Nephron (organoid): ENCODE data around the gene SOWAHA.

Experiments
- H3K27ac Mint-ChIP-seq, 3 experiments: 2 replicates each; pipeline ENCODE4 v1.8.0; 2020; ENCODE audit warnings: mixed read lengths in 3 of 3, mild to moderate bottlenecking in 2 of 3, moderate library complexity in 1 of 3
- H3K27me3 Mint-ChIP-seq: 2 replicates; pipeline ENCODE4 v1.8.0; 2021; ENCODE audit warnings: low read depth, mild to moderate bottlenecking, moderate library complexity, mixed read lengths
- H3K36me3 Mint-ChIP-seq: 2 replicates; pipeline ENCODE4 v1.8.0; 2020; ENCODE audit warnings: low read depth, mixed read lengths
- H3K4me1 Mint-ChIP-seq: 2 replicates; pipeline ENCODE4 v1.8.0; 2020; ENCODE audit warnings: mixed read lengths
- H3K4me3 Mint-ChIP-seq, 3 experiments: 2 replicates each; pipeline ENCODE4 v1.8.0; 2020; ENCODE audit warnings: mild to moderate bottlenecking in 3 of 3, mixed read lengths in 3 of 3, moderate library complexity in 2 of 3
- H3K9me3 Mint-ChIP-seq: 2 replicates; pipeline ENCODE4 v1.8.0; 2020; ENCODE audit warnings: mixed read lengths
- TF ChIP-seq, protein P1 (sequence below), 3 experiments: fragments of 200-600 bp; sonication (generic); IDR thresholded peaks; one replicate each; pipeline ENCODE4 v1.5.0; 2021; ENCODE audit warnings: antibody characterized with exemption in 3 of 3; ENCODE audit not compliant: unreplicated experiment in 3 of 3

The SOWAHA gene

DNA sequence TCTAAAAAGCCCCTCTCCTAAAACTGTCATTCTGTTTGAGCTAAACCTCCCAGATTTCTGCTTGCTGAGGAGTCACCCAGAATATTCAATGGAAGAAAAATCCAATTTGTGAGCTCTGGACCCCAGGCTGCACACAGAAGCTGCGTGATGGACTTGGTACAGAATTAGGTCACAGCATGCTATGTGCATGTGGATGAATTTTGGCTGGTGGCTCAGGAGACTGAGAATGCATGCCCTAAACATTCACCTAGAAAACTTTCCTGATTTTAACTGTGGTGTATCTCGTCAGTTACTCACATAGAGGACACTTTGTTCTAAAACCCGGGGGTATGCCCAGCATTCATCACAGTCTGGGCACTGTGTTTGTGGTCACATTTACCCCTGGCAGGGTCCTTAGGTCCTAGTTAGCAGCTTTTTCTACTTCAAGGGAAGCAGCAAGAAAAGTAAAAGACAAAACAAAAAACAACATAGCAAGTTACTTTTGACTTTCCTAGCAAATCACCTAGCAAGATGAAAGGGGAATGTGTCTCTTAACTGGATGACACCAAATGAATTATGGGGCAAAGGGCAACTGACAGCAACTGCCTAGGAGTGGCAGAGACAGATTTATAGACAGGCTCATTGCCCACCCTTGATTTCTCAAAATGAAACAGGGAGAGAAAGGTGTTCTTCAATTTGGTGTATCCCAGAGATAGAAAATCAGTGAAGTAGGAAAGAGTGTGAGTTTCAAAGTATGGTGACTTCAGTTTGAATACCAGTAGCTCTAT, 25.6 kb downstream of the SOWAHA start:
- Mint-ChIP-seq H3K4me3 (no peak overlapping the region), H3K4me1 (no peaks in the 10 kb centered on the region), H3K9me3 (no peaks in the 10 kb centered on the region), H3K27ac (peak overlapping the region in 1 of 3 experiments; percentile 52), H3K27me3 (peaks cover 20% of the 10 kb centered on the region), H3K36me3 (no peaks in the 10 kb centered on the region)
- TF ChIP-seq, protein P1, sequence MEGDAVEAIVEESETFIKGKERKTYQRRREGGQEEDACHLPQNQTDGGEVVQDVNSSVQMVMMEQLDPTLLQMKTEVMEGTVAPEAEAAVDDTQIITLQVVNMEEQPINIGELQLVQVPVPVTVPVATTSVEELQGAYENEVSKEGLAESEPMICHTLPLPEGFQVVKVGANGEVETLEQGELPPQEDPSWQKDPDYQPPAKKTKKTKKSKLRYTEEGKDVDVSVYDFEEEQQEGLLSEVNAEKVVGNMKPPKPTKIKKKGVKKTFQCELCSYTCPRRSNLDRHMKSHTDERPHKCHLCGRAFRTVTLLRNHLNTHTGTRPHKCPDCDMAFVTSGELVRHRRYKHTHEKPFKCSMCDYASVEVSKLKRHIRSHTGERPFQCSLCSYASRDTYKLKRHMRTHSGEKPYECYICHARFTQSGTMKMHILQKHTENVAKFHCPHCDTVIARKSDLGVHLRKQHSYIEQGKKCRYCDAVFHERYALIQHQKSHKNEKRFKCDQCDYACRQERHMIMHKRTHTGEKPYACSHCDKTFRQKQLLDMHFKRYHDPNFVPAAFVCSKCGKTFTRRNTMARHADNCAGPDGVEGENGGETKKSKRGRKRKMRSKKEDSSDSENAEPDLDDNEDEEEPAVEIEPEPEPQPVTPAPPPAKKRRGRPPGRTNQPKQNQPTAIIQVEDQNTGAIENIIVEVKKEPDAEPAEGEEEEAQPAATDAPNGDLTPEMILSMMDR (IDR thresholded peaks at IDR 0.05; ENCODE audit: unreplicated experiment in 3 of 3), result no peak

DNA sequence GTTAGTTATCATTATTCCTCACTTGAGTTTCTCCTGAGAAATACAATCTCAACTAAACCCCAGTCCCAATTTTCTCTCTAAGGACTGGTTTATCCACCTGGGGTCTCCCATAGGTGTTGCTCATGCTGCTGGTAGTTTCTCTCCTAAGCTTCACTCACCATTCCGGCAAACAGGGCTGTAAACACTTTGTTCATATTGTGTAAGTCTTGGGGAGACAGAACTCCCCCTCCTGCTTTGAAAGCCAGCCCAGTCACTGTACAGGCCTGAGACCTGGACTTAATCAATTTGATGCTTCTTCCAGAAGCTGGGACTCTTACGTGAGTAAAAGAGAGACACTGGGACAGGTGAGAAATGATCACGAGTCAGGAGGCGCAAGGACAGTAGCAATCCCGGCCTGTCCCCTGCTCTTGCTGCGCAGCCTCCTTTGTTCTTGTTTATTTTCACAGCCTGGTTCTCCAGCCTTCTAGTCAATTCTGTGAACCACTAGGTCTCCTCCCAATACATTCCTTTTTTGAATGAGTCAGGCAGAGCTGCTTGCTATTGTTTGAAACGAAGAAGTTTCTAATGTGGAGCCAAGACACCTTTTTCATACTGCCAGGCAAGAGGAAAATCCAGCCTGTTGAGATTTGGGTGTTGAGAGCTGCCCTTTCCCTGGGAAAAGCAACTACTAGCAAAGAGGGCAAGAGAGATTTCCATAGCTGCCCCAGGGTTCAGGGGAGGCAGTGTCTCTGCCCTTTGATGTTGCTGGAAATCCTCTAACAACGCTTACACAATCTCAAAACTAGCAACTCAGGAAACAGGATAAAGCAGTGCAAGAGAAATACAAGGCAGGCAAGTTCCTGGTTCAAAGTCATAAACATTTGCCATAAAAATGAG, 26.6 kb downstream of the SOWAHA start:
- Mint-ChIP-seq H3K4me3 (no peak overlapping the region), H3K27me3 (peaks cover 15% of the 10 kb centered on the region), H3K27ac (peak overlapping the region; percentile 29 to 87 (median 75)), H3K4me1 (no peaks in the 10 kb centered on the region), H3K9me3 (no peaks in the 10 kb centered on the region), H3K36me3 (no peaks in the 10 kb centered on the region)
- TF ChIP-seq, protein P1 (IDR thresholded peaks at IDR 0.05; ENCODE audit: unreplicated experiment in 3 of 3), result no peak

DNA sequence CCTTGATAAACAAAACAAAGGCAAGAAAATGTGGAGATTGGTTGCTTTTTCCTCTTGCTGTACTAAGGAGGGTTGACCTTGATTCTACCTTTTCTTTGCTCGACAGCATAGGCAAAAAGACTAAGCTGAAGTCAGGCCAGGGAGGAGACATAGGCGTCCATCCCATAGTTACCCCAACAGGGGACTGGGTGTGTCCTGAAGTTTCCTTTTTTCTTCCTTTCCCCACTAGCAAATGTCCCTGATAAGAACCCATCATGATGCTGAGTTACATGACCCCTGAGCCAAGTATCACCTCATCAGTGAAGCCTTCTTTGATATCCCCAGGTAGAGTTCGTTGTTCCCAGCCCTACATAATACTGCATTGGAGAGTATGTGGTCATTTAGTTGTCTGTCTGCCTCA, 27.2 kb downstream of the SOWAHA start:
- peaks cover 15% of the 10 kb centered on the region for H3K27me3 Mint-ChIP-seq
- H3K36me3 Mint-ChIP-seq, result no peaks in the 10 kb centered on the region
- H3K4me3 Mint-ChIP-seq, result no peak overlapping the region
- H3K27ac Mint-ChIP-seq, result peak overlapping the region in 2 of 3 experiments; percentile 29 to 87
- no peaks in the 10 kb centered on the region for H3K4me1 Mint-ChIP-seq
- H3K9me3 Mint-ChIP-seq, result no peaks in the 10 kb centered on the region
- TF ChIP-seq, protein P1 (IDR thresholded peaks at IDR 0.05; ENCODE audit: unreplicated experiment in 3 of 3), result no peak

DNA sequence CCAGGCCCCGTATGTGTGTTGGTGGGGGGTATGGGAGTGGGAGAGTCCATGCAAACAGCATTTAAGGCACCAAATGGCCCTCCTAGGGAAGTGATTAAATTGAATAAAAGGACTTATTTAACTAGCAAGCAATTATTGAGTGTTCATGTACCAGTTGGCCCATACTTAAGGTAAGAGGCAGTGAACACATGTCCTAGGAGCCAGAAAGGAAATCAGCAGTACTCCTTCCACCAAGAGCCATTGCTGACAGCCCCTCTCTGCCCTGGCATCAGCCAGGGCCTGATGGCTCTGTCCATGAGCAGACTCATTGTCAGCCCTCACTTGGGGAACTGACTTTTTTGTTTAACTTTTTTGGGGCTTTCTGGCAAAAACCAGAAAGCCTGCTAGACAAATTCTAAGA, 27.8 kb downstream of the SOWAHA start:
- H3K27me3 Mint-ChIP-seq, result peaks cover 14% of the 10 kb centered on the region
- TF ChIP-seq, protein P1 (IDR thresholded peaks at IDR 0.05; ENCODE audit: unreplicated experiment in 3 of 3), result no peak
- no peaks in the 10 kb centered on the region for H3K4me1 Mint-ChIP-seq
- H3K9me3 Mint-ChIP-seq, result no peaks in the 10 kb centered on the region
- no peak overlapping the region for H3K4me3 Mint-ChIP-seq
- H3K27ac Mint-ChIP-seq, result peak overlapping the region in 1 of 3 experiments; percentile 87
- H3K36me3 Mint-ChIP-seq, result no peaks in the 10 kb centered on the region

DNA sequence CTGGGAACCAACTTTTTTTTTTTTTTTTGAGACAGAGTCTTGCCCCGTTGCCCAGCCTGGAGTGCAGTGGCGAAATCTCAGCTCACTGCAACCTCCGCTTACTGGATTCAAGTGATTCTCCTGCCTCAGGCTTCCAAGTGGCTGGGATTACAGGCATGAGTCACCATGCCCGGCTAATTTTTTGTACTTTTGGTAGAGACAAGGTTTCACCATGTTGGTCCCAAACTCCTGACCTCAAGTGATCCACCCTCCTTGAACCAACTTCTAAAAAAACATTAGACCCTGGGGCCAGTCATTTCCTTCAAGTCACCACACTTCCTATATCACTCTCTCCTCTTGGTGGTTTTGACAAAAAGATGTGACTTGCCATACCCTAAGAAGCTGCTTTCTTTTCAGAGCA, 28.2 kb downstream of the SOWAHA start:
- TF ChIP-seq, protein P1 (IDR thresholded peaks at IDR 0.05; ENCODE audit: unreplicated experiment in 3 of 3), result no peak
- H3K9me3 Mint-ChIP-seq, result no peaks in the 10 kb centered on the region
- peaks cover 12% of the 10 kb centered on the region for H3K27me3 Mint-ChIP-seq
- no peak overlapping the region for H3K27ac Mint-ChIP-seq
- H3K36me3 Mint-ChIP-seq, result no peaks in the 10 kb centered on the region
- no peak overlapping the region for H3K4me3 Mint-ChIP-seq
- H3K4me1 Mint-ChIP-seq, result no peaks in the 10 kb centered on the region
